Right cardiac atrium (tissue), 5 donors: ENCODE results near the gene LRRN2. TPM values are rescaled to one million over a fixed set of nuclear protein-coding genes. Genes with fewer than 3 reads are reported as not detected.

Experiments
- ATAC-seq, 2 donors: fragments of 200-7000 bp; cut with Tn5 transposase; one replicate each; pipeline versions ENCODE4 v1.8.0 to v1.9.1; 2020; ENCODE audit warnings: moderate library complexity in 2 of 2, mild to moderate bottlenecking in 1 of 2
- DNase-seq, 3 donors: peaks; one replicate each; pipeline ENCODE4 v3.0.0-alpha.2; 2020
- H3K27ac ChIP-seq: one replicate; pipeline ENCODE4 v1.5.1; 2013; ENCODE audit warnings: mild to moderate bottlenecking, low read length, control low read depth, moderate library complexity
- H3K27me3 ChIP-seq: one replicate; pipeline ENCODE4 v1.6.1; 2013; ENCODE audit not compliant: control insufficient read depth, insufficient read depth
- H3K4me1 ChIP-seq: one replicate; pipeline ENCODE4 v1.6.1; 2013; ENCODE audit warnings: low read length; ENCODE audit not compliant: control insufficient read depth, insufficient read depth
- H3K4me3 ChIP-seq: one replicate; pipeline ENCODE4 v1.5.1; 2013; ENCODE audit warnings: low read length, control low read depth
- H3K9me3 ChIP-seq: one replicate; pipeline ENCODE4 v1.6.1; 2013; ENCODE audit warnings: low read length; ENCODE audit not compliant: control insufficient read depth
- WGBS: extraction: QIAGEN DNeasy Blood & Tissue Kit; methylation state at CpG from one replicate; pipeline ENCODE4 v1.1.7; 2013; 5-methylcytosine and 5-hydroxymethylcytosine counted together
- intact Hi-C, 4 donors: fragments of 100-400 bp; cut with DNase I; formaldehyde crosslinking; loops; one replicate each; pipeline versions ENCODE4 v1.11.0 to v1.14.0; 2022 to 2023
- long read RNA-seq, 4 donors: library from polyadenylated mRNA; unstranded; transcript quantifications; one replicate each; pipeline ENCODE4 v2.0.0, GENCODE V29; 2020 to 2021
- polyA plus RNA-seq: library from polyadenylated mRNA; stranded (reverse); fragments of 200-250 nt; gene quantifications from one replicate; pipeline ENCODE4 v1.2.3, GENCODE V29; 2013
- total RNA-seq, 4 donors: library from RNA; stranded (reverse); fragmentation: NEBNext Ultra II Directional; extraction: Animal tissue kit (Norgen Biotek cat#: 25700); gene quantifications; one replicate each; pipeline ENCODE4 v1.2.1, GENCODE V29; 2021
- donor health status: healthy with polysubstance abuse.
- donor health status: DM: no; HTN: yes; CAD: no.
- donor health status: DM: no; HTN: no; CAD: no.
- donor health status: DM: no; HTN: yes; CAD: no; lungs with severe emphysema.
- donor health status: DM: yes; HTN: yes; CAD: no.

The LRRN2 gene
- total RNA-seq (10 to 100 TPM in 3 of 4 donors, 1 to 10 TPM in 1; 4.8 to 31.6 (median 22.6) TPM), polyA plus RNA-seq (20.8 TPM)
- long read RNA-seq, donor 1, full-length matches to known transcripts: 124 of 128 reads
- long read RNA-seq, donor 1, partial matches to known transcripts: 0 of 128 reads
- long read RNA-seq, donor 1, other reads (novel, unspliced or antisense): 4 of 128 reads
- long read RNA-seq, donor 2, full-length matches to known transcripts: 54 of 56 reads
- long read RNA-seq, donor 2, partial matches to known transcripts: 0 of 56 reads
- long read RNA-seq, donor 2, other reads (novel, unspliced or antisense): 2 of 56 reads
- long read RNA-seq, donor 3, full-length matches to known transcripts: 17 of 17 reads
- long read RNA-seq, donor 3, partial matches to known transcripts: 0 of 17 reads
- long read RNA-seq, donor 3, other reads (novel, unspliced or antisense): 0 of 17 reads
- long read RNA-seq, donor 4, full-length matches to known transcripts: 86 of 90 reads
- long read RNA-seq, donor 4, partial matches to known transcripts: 0 of 90 reads
- long read RNA-seq, donor 4, other reads (novel, unspliced or antisense): 4 of 90 reads

DNA sequence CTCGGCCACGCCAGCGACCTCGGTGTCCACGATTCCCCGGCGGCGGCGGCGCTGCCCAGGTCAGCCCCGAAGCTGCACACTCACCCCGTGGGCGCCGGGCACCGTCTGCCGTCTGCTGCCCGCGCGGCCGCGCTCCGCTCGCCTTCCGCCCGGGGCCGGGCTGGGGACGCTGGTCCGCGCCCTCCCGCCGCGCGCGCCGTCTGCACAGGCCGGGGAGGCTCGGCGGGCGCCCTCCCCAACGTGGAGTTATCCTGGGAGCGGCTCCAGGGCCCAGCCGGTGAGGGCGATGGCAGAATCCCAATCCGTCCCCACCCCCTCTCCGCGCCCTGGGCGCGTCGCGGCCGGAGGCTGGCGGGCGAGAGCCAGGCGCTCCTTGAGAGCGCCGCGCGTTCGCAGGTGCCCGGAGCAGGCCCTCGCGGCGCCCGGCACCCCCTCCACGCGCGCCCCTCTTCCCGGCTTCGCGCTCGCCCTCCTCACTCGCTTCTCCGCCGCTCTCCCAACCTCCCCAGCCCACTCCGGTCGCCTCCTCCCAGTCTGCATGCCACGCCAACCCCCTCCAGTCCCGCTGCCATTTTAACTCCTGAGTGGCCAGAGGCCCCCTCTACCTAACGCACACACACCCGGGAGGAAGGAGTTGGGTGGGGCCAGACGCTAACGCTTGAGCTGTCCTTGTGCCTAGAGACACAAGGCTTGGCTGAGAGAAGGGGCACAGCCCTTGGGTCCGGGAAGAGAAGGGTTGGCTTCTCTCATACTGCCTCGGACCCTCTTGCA is at the start of gene LRRN2:
LRRN2 (minus strand) TSS at position 503 of the 771 bp plus-strand sequence. CDS start 65,746 bp downstream, outside the sequence.
- intact Hi-C loops: loop anchor here in 1 of 4 donors (10.0 kb wide), 1 partner anchor 49 kb away; no protein-coding TSS in a partner anchor
- Histone ChIP-seq H3K4me1 (peaks cover 2% of the 10 kb centered on the region), H3K27ac (peak within 1 kb of the TSS; percentile 24), H3K4me3 (peak within 1 kb of the TSS; percentile 67), H3K27me3 (no peaks in the 10 kb centered on the region), H3K9me3 (no peaks in the 10 kb centered on the region)
- 2% methylated on average over 84 of the region's 84 CpGs for WGBS
- DNase-seq (peak; percentile 29 to 78 (median 67)), ATAC-seq (peak; percentile 59 to 63)

DNA sequence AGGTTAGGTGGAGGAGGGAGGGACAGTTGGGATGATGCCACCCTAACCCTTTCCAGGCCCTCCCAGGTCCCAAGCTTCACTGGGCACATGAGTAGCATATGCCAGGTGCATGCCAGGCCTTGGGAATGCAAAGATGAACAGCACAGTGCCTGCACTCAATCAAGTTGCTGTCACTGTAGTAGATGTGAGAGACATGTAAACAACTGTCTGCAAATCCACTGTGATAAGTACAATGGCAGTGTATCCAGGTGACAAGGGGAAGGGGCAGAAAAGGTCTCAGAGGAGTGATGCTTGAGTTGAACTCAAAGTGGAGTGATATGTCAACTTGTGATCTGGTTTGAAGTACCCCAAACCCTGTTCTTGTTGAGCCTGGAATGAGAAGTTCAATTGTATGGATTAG is 49.5 kb upstream of the LRRN2 start:
- H3K4me1 ChIP-seq: no peaks in the 10 kb centered on the region
- no peaks in the 10 kb centered on the region for H3K27me3 ChIP-seq
- ATAC-seq (peak in 1 of 2 donors; percentile 17), DNase-seq (no peak)
- H3K27ac ChIP-seq: no peak overlapping the region
- H3K4me3 ChIP-seq: no peak overlapping the region
- intact Hi-C loops: loop anchor here in 1 of 4 donors (10.0 kb wide), 1 partner anchor 50 kb away; the partner anchor contains the start of gene LRRN2
- H3K9me3 ChIP-seq: no peaks in the 10 kb centered on the region

DNA sequence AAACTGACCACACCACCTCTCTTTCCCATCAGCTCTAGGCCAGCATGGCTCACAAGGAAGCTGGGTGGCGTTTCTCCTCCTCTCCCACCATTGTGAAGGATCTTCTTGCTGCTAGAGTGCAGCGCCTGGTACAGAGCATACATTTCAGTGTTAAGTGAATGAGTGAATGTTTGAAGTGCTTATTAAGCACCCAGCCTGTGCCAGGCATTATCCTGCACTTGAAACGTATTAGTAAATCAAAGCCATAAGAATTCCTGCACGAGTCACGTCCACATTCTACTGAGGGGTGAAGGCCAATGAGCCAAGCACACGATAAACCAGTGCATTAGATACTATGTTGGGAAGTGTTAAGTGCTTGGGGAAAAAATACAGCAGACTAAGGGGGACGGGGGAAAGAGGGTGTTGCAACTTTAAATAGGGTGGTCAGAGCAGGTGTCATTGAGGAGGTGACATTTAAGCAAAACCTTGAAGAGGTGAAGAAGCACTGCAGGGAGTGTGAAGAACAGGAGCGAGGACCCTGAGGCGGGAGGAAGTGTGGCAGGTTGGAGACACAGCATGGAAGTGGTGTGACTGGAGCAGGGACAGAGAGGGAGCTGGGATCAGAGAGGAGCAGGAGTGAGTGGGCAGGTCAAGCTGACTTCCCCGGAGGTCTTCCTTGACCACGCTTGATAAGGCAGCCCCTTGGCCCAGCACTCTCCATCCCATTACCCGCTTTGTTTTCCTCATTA is 48.5 kb upstream of the LRRN2 start:
- peak in 1 of 3 donors; percentile 35 for DNase-seq
- no peaks in the 10 kb centered on the region for H3K4me1 ChIP-seq
- no peaks in the 10 kb centered on the region for H3K27me3 ChIP-seq
- ATAC-seq: peak; percentile 84 to 87
- 49% methylated on average over 12 of the region's 12 CpGs for WGBS
- intact Hi-C loops: loop anchor here in 1 of 4 donors (10.0 kb wide), 1 partner anchor 49 kb away; the partner anchor contains the start of gene LRRN2
- H3K27ac ChIP-seq: no peak overlapping the region
- H3K4me3 ChIP-seq: no peak overlapping the region
- H3K9me3 ChIP-seq: no peaks in the 10 kb centered on the region

DNA sequence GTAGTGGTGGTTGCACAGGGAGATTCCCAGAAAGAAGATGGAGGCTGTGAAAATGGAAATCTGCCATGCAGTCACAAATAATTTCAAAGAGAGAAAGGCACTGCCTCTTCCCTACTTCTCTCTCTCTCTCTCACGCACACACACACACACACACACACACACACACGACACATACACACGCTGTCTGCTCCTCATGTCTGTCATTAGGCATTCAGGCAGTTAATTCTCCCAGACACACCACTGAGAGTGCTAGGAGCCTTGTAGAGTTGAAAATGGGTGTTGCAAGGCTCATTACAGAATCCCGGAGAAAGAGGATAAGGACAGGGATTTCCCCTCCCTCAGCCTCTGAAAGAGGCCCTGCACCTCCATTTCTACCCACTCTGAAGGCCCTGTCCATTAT is 47.8 kb upstream of the LRRN2 start:
- WGBS: 48% methylated on average over 4 of the region's 4 CpGs
- H3K27ac ChIP-seq: no peak overlapping the region
- intact Hi-C loops: loop anchor here in 1 of 4 donors (10.0 kb wide), 1 partner anchor 48 kb away; the partner anchor contains the start of gene LRRN2
- H3K9me3 ChIP-seq: no peaks in the 10 kb centered on the region
- DNase-seq (no peak), ATAC-seq (no peak)
- no peaks in the 10 kb centered on the region for H3K27me3 ChIP-seq
- no peak overlapping the region for H3K4me3 ChIP-seq
- no peaks in the 10 kb centered on the region for H3K4me1 ChIP-seq

DNA sequence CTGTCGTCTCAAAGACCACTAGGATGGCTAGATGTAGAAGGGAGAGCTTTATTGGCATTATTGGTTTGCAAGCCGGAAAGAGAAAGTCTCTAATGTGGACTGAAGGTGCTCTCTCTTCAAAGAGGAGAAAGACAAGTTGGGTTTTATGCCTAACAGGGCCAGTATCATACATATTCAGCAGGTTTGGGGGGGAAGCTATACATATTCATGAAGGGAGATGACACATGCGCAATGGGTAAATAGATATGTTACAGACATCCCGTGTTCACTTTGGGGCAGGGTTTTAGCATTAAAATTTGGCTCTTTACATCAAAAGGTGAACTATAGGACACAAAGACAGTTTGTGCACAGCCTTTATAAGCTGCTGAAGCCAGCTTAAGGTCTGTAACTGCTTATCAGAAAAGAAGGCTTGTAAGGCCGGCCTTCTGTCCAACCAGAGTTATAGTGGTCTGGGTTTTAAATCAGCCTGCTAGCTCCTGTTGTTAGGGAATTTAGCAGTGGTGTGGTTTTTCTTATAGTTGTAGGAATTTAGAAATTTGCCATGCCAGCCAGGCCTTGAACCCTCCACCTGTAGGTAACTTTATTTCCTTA is 46.5 kb upstream of the LRRN2 start:
- no peak for DNase-seq
- WGBS: 82% methylated on average over 5 of the region's 5 CpGs
- no peak overlapping the region for H3K27ac ChIP-seq
- no peaks in the 10 kb centered on the region for H3K27me3 ChIP-seq
- intact Hi-C loops: loop anchor here in 1 of 4 donors (10.0 kb wide), 1 partner anchor 47 kb away; the partner anchor contains the start of gene LRRN2
- no peak for ATAC-seq
- no peak overlapping the region for H3K4me3 ChIP-seq
- H3K9me3 ChIP-seq: no peaks in the 10 kb centered on the region
- H3K4me1 ChIP-seq: no peaks in the 10 kb centered on the region

DNA sequence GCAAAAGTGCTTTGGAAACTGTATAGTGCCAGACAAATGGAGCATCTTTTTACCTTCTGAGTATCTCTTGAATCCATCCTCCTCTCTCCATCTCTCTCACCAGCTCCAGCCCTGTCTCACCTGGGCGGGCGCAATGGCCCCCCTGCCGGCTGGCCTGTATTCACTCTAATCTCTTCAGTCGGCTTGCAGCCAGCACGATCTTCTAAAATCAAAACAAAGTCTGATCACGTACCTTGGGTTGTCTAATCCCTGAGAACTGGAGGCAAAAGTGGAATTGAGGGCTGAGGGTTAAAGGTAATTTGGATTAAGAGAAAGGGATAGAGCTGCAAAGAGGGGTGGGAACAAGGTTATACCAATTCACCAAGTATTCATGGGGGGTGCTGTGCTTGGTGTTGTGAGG is 46.0 kb upstream of the LRRN2 start:
- ATAC-seq: no peak
- DNase-seq: no peak
- Histone ChIP-seq H3K27ac (no peak overlapping the region), H3K9me3 (no peaks in the 10 kb centered on the region), H3K4me1 (no peaks in the 10 kb centered on the region), H3K27me3 (no peaks in the 10 kb centered on the region), H3K4me3 (no peak overlapping the region)
- intact Hi-C loops: loop anchor here in 1 of 4 donors (10.0 kb wide), 1 partner anchor 47 kb away; the partner anchor contains the start of gene LRRN2
- 41% methylated on average over 6 of the region's 6 CpGs for WGBS

DNA sequence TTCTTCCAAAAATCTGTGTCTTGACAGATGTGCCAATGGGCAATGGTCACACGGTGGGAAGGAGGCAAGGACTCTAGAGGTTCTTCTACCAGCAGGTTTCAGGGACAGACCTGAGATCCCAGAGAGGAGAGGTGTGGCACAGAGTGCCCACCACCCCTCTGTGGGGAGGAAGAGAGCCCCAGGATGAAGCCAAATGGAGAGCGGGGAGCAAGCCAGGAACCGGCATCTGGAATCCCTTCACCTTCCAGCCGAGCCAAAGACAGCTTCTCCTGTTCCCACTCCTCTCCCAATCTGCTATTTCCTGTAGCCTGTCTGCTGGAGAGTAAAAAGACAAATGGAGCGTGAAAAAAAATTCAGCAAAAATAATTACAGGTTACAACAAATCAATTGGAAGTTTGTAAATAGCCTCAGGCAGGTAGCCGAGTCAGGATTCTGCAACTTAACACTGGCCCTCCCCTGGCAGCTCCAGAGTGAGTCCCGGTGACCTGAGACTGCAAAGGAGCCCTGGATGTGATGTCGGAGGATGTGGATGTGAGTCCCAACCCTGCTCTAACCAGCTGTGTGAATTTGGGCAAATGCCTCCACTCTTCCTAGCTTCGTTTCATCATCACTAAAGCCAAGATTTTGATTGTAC is 45.4 kb upstream of the LRRN2 start:
- Histone ChIP-seq H3K4me1 (no peaks in the 10 kb centered on the region), H3K27ac (no peak overlapping the region), H3K9me3 (peaks cover 1% of the 10 kb centered on the region), H3K4me3 (no peak overlapping the region), H3K27me3 (no peaks in the 10 kb centered on the region)
- 49% methylated on average over 9 of the region's 9 CpGs for WGBS
- intact Hi-C loops: loop anchor here in 1 of 4 donors (10.0 kb wide), 1 partner anchor 46 kb away; the partner anchor contains the start of gene LRRN2
- DNase-seq: no peak
- no peak for ATAC-seq

DNA sequence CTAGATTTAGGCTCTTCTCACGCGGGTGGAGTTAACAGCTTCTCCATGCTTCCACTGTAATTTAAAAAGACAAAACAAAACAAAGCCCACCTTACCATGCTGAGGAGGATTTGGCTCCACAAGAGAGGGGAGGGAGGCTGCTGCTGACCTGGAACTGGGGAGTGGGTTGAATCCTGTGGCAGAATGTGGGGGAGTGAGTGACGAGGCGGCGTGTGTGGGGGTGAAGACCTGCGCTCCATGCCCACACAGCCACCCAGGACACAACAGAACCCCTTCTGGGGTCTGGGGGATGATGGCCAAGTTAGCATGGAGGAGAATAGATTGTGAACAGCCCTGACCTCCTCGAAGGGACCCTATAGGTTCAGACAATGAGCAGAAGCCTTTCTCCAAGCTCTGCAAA is 44.0 kb upstream of the LRRN2 start:
- 80% methylated on average over 7 of the region's 7 CpGs for WGBS
- ATAC-seq (no peak), DNase-seq (no peak)
- Histone ChIP-seq H3K4me1 (peaks cover 2% of the 10 kb centered on the region), H3K27ac (no peak overlapping the region), H3K4me3 (no peak overlapping the region), H3K9me3 (peaks cover 2% of the 10 kb centered on the region), H3K27me3 (no peaks in the 10 kb centered on the region)
- intact Hi-C loops: no loop called here

DNA sequence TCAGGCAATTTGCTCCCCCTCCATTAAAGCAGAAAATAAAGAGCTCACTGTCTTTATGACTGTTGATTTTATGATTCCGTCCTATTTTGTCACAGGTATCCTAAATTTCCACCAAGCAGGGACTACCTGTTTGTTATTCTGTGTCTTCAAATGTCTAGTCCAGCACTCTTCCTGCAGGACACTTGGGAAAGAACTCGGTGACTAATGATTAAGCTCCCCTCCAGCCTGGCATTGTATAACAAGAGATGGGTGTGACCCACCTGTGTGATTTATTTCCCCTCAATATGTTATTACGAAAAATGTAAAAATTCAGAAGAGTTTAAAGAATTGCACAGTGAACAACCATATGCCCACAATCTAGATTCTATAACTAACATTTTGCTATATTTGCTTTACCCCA is 42.9 kb upstream of the LRRN2 start:
- no peak overlapping the region for H3K4me3 ChIP-seq
- DNase-seq (no peak), ATAC-seq (no peak)
- H3K27me3 ChIP-seq: no peaks in the 10 kb centered on the region
- peaks cover 2% of the 10 kb centered on the region for H3K9me3 ChIP-seq
- intact Hi-C loops: no loop called here
- no peak overlapping the region for H3K27ac ChIP-seq
- peaks cover 2% of the 10 kb centered on the region for H3K4me1 ChIP-seq
- WGBS: 88% methylated on average over 3 of the region's 3 CpGs

DNA sequence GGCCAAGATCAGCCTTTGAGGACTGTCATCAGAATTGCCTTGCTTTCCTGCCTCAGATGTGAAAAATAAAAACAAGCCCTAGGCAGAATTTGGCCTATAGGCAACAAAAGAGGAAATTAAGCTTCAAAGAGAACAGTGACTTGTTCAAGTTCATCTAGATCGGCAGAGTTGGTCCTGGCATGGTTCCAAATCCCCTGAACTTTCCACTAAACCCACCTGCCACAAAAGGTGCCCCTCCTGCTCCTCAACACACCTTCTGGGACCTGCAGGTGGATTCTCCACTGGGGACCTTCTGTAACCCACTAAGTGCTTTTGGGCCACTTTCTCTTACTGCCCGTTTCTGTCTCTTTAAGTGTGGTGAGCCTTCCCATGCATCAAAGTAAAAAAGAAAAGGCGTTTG is 42.5 kb upstream of the LRRN2 start:
- no peaks in the 10 kb centered on the region for H3K27me3 ChIP-seq
- H3K27ac ChIP-seq: no peak overlapping the region
- intact Hi-C loops: no loop called here
- DNase-seq (no peak), ATAC-seq (no peak)
- H3K4me3 ChIP-seq: no peak overlapping the region
- 63% methylated on average over 3 of the region's 3 CpGs for WGBS
- H3K4me1 ChIP-seq: peaks cover 2% of the 10 kb centered on the region
- peaks cover 2% of the 10 kb centered on the region for H3K9me3 ChIP-seq
